Suprapubic skin (tissue), 4 donors: ENCODE measurements around the gene OSM. TPM values are rescaled to one million over a fixed set of nuclear protein-coding genes. Genes with fewer than 3 reads are reported as not detected.

Experiments used
- DNase-seq, 2 donors: peaks; one replicate each; pipeline ENCODE4 v3.0.0-alpha.2; 2019; ENCODE audit warnings: low spot score in 2 of 2
- H3K27ac ChIP-seq: fragments of 200-600 bp; sonication (generic); one replicate; pipeline ENCODE4 v1.5.1; 2019
- H3K27me3 ChIP-seq: fragments of 200-600 bp; sonication (generic); one replicate; pipeline ENCODE4 v1.5.1; 2019
- H3K36me3 ChIP-seq: fragments of 200-600 bp; sonication (generic); one replicate; pipeline ENCODE4 v1.5.1; 2019
- H3K4me1 ChIP-seq: fragments of 200-600 bp; sonication (generic); one replicate; pipeline ENCODE4 v1.5.1; 2019
- H3K4me3 ChIP-seq: fragments of 200-600 bp; sonication (generic); one replicate; pipeline ENCODE4 v1.5.1; 2019; ENCODE audit warnings: mild to moderate bottlenecking
- H3K9me3 ChIP-seq: fragments of 200-600 bp; sonication (generic); one replicate; pipeline ENCODE4 v1.5.1; 2019
- EP300 ChIP-seq: sonication (generic); formaldehyde crosslinking; IDR thresholded peaks from one replicate; pipeline ENCODE4 v1.6.1; 2017; ENCODE audit warnings: antibody characterized with exemption
- POLR2A ChIP-seq, 2 donors: fragments of 450-650 bp; IDR thresholded peaks; one replicate each; pipeline ENCODE4 v1.6.1; 2017; ENCODE audit warnings: antibody characterized with exemption in 2 of 2, mild to moderate bottlenecking in 2 of 2, moderate library complexity in 2 of 2
- POLR2AphosphoS5 ChIP-seq, 3 donors: sonication (generic); formaldehyde crosslinking; IDR thresholded peaks; one replicate each; pipeline ENCODE4 v1.6.1; 2017; ENCODE audit warnings: antibody characterized with exemption in 3 of 3
- WGBS: methylation state at CpG from one replicate; pipeline ENCODE4 v1.1.5; 2018; 5-methylcytosine and 5-hydroxymethylcytosine counted together
- total RNA-seq, 4 donors: library from RNA; depleted of rRNA; stranded (reverse); fragments of >200 nt; gene quantifications; one replicate each; pipeline ENCODE4 v1.1.0, GENCODE V29; 2016
- TF ChIP-seq, protein P1 (sequence below), 2 donors: fragments of 200-600 bp in 1 of 2; fragments of 450-650 bp in 1 of 2; sonication (generic) in 1 of 2; IDR thresholded peaks; one replicate each; pipeline ENCODE4 v1.5.1; 2016 to 2019; ENCODE audit warnings: antibody characterized with exemption in 2 of 2, mild to moderate bottlenecking in 1 of 2, moderate library complexity in 1 of 2

The OSM gene
- total RNA-seq, 4 donors from 2014 or later: 0.34 TPM; not detected in 3

DNA sequence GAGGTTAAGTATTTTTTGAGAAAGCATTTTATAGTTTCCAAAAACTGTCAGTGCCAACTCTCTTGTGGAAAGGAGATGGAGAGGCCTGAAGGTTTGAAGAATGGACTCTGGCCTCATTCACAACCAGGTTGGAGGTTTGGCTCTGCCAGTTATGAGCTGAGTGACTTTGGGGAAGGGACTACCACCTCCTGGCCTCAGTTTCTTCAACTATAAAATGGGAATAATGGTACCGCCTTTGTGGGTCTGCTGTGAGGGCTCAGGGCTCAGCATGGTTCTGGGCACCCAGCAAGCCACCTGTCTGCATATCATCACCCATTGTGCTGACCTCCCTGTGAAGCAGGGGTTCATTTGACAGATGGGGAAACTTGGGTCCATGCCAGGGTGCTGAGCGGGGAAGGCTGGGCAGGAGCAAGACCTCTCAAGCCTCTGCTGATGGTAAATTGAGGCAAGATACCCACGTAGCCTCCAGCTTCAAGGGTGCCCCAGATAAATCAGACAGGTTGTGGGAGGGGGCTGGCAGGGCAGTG lies 16.5 kb downstream of the OSM start:
- H3K9me3 ChIP-seq: no peaks in the 10 kb centered on the region
- peaks cover 14% of the 10 kb centered on the region for H3K27me3 ChIP-seq
- DNase-seq: no peak
- TF ChIP-seq, protein P1, sequence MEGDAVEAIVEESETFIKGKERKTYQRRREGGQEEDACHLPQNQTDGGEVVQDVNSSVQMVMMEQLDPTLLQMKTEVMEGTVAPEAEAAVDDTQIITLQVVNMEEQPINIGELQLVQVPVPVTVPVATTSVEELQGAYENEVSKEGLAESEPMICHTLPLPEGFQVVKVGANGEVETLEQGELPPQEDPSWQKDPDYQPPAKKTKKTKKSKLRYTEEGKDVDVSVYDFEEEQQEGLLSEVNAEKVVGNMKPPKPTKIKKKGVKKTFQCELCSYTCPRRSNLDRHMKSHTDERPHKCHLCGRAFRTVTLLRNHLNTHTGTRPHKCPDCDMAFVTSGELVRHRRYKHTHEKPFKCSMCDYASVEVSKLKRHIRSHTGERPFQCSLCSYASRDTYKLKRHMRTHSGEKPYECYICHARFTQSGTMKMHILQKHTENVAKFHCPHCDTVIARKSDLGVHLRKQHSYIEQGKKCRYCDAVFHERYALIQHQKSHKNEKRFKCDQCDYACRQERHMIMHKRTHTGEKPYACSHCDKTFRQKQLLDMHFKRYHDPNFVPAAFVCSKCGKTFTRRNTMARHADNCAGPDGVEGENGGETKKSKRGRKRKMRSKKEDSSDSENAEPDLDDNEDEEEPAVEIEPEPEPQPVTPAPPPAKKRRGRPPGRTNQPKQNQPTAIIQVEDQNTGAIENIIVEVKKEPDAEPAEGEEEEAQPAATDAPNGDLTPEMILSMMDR (IDR thresholded peaks at IDR 0.05): no peak
- no peak for TF ChIP-seq EP300
- no peak for TF ChIP-seq POLR2AphosphoS5 (IDR thresholded peaks at IDR 0.05)
- TF ChIP-seq POLR2A (IDR thresholded peaks at IDR 0.05): no peak
- H3K36me3 ChIP-seq: no peaks in the 10 kb centered on the region
- H3K27ac ChIP-seq: no peak overlapping the region
- 100% methylated on average over 1 of the region's 3 CpGs for WGBS
- H3K4me1 ChIP-seq: peaks cover 71% of the 10 kb centered on the region
- no peak overlapping the region for H3K4me3 ChIP-seq

DNA sequence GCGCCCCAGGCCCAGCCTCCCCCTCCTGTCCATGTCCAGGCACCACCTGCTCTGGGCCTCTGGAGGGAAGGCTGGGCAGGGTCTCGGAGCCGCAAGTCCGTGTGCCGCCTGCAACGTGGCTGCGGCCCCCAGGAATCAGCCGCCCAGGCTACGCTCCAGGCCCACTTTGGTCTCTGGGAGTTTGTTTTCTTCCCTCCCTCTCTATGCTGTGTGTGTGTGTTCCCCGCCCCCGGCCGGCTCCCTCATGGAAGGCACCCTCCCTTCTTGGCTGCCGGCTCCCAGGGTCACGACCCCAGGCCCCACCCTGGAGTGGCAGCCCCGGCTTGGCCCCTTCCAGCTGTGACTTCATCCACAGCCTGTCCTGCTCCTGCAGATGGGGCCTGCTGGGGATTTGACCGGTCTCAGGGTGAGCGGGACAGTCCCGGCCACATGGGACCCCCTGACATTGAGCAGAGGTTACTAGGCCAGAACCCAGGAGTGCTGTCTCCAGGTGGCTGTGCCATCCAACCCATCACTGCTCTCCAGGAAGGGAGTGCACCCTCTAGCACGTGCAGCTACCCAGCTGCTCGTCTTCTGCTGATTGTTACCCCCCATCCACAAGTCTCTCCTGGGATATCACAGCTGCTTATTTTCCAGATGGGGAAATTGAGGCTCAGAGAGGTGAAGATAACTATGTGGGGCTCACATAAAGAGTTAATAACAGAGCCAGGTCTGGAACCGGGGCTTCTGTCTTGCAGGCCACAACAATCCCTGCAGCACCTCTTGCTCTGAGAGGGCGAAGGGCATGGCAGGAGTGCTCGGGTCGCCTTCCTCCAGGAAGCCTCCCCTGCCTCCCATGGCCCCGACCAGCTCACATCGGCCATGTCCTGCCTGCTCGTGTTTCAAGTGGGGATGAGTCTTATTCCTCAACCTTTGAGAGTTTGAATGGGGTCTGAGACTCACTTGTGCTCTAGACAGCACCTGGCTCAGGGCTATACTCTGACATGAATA lies 17.3 kb downstream of the OSM start:
- 69% methylated on average over 16 of the region's 27 CpGs for WGBS
- Histone ChIP-seq H3K27ac (peak overlapping the region; percentile 56), H3K9me3 (no peaks in the 10 kb centered on the region), H3K27me3 (peaks cover 14% of the 10 kb centered on the region), H3K4me1 (peaks cover 71% of the 10 kb centered on the region), H3K36me3 (no peaks in the 10 kb centered on the region), H3K4me3 (peak overlapping the region; percentile 20)
- TF ChIP-seq, protein P1 (IDR thresholded peaks at IDR 0.05): no peak
- TF ChIP-seq POLR2A (IDR thresholded peaks at IDR 0.05): no peak
- no peak for TF ChIP-seq EP300
- no peak for TF ChIP-seq POLR2AphosphoS5 (IDR thresholded peaks at IDR 0.05)
- no peak for DNase-seq

DNA sequence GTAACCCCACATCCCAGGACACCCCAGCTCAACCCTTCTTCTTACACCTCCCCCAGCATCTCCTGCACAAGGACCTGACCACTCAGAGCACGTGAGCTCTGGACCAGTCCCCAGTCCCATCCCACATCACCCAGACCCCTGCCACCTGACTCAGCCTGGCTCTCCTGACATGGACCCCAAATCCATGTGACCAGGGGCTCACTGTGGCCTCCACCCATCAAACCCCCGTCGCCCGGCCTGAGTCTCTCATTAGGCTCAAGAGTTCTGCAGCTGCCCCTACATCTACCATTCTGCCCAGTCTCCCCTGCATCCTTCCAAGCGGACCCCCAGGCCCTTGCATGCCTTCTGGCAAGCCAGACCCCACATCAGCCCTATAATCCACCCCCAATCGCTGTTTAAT lies 18.2 kb downstream of the OSM start:
- Histone ChIP-seq H3K27me3 (peaks cover 14% of the 10 kb centered on the region), H3K9me3 (no peaks in the 10 kb centered on the region), H3K4me1 (peaks cover 62% of the 10 kb centered on the region), H3K4me3 (peak overlapping the region; percentile 20), H3K36me3 (no peaks in the 10 kb centered on the region), H3K27ac (peak overlapping the region; percentile 56)
- DNase-seq: no peak
- 75% methylated on average over 6 of the region's 6 CpGs for WGBS
- TF ChIP-seq POLR2A (IDR thresholded peaks at IDR 0.05) (no peak), POLR2AphosphoS5 (IDR thresholded peaks at IDR 0.05) (no peak), EP300 (no peak)
- TF ChIP-seq, protein P1 (IDR thresholded peaks at IDR 0.05): no peak

DNA sequence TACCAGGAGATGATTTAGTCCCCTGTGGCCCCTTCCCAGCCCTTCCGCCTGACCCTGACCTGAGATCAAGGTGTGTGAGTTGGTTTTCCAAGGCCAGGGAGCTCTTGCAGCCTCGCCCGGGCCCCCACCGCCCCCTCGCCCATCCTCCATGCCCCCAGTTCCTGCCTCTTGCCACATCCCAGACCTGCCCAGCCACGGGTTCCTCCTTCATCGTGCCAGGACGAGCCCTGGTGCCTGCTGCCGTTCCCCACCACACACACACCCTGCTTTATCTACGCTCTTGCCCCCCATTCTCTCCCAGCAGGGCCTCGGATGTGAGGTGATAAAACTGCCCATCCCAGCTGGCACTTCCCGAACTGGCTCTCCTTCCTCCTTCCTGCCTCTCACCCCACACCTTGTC lies 18.7 kb downstream of the OSM start:
- no peak overlapping the region for H3K27ac ChIP-seq
- H3K9me3 ChIP-seq: no peaks in the 10 kb centered on the region
- DNase-seq: no peak
- no peak overlapping the region for H3K4me3 ChIP-seq
- peaks cover 57% of the 10 kb centered on the region for H3K4me1 ChIP-seq
- WGBS: 61% methylated on average over 12 of the region's 12 CpGs
- H3K27me3 ChIP-seq: peaks cover 14% of the 10 kb centered on the region
- TF ChIP-seq EP300 (no peak), POLR2A (IDR thresholded peaks at IDR 0.05) (no peak), POLR2AphosphoS5 (IDR thresholded peaks at IDR 0.05) (no peak)
- TF ChIP-seq, protein P1 (IDR thresholded peaks at IDR 0.05): no peak
- no peaks in the 10 kb centered on the region for H3K36me3 ChIP-seq

DNA sequence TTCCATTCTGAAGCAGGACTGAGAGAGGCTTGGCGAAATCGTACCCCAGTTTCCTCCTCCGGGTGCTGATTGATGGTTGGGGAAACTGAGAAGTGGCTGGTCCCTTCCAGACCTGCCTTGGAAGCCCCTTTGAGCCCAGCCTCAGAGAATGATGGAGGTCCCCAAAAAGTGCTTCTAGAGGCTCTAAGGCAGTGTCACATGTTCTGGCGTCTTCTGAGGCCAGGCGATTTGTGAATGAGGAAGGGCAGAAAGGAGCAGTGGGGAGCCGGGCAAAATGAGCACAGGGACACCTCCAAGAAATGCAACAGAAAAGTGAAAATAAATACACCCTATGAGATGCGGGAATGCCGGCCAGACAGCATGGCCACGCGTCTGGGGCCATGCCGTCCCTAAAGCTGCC lies 19.1 kb downstream of the OSM start:
- Histone ChIP-seq H3K4me3 (no peak overlapping the region), H3K4me1 (peaks cover 53% of the 10 kb centered on the region), H3K9me3 (no peaks in the 10 kb centered on the region), H3K27ac (no peak overlapping the region), H3K36me3 (no peaks in the 10 kb centered on the region), H3K27me3 (peaks cover 14% of the 10 kb centered on the region)
- TF ChIP-seq, protein P1 (IDR thresholded peaks at IDR 0.05): no peak
- TF ChIP-seq POLR2AphosphoS5 (IDR thresholded peaks at IDR 0.05) (no peak), POLR2A (IDR thresholded peaks at IDR 0.05) (no peak), EP300 (no peak)
- 77% methylated on average over 11 of the region's 11 CpGs for WGBS
- no peak for DNase-seq
